Measurements from ENCODE around the gene ZMIZ1. TPM values are rescaled to one million over a fixed set of nuclear protein-coding genes. Genes with fewer than 3 reads are reported as not detected.

Gene ZMIZ1
- total RNA-seq, 1 experiment from 2014 or later, result 28.4 TPM

GRCh38 chr10:79126351-79127080 lies 57.8 kb downstream of the ZMIZ1 start:
- Histone ChIP-seq H2AFZ (ENCODE audit: low read depth, low read length, poor library complexity, severe bottlenecking) (no peak overlapping the region), H3K4me2 (ENCODE audit: low read length) (peak overlapping the region; percentile 71), H4K20me1 (ENCODE audit: insufficient read depth) (no peaks in the 10 kb centered on the region), H3K4me1 (ENCODE audit: control insufficient read depth in 1 of 2, insufficient read depth in 2 of 2, low read length in 2 of 2) (peaks cover 49 to 57% of the 10 kb centered on the region in 2 experiments), H3K9me2 (ENCODE audit: insufficient read depth) (no peaks in the 10 kb centered on the region), H3K27ac (ENCODE audit: low read depth, low read length) (peak overlapping the region; percentile 76), H3K4me3 (replicated peaks in 1 of 2; ENCODE audit: low read depth in 1 of 2, low read length in 2 of 2) (peak overlapping the region in 1 of 2 experiments; percentile 40; a peak in 2 of 4 replicates), H3K9ac (ENCODE audit: low read length) (peak overlapping the region; percentile 38), H3K9me3 (ENCODE audit: control insufficient read depth in 1 of 2, insufficient read depth in 1 of 2, low read depth in 1 of 2, low read length in 2 of 2) (no peaks in the 10 kb centered on the region), H3K27me3 (ENCODE audit: insufficient read depth, low read length) (no peaks in the 10 kb centered on the region), H3K36me3 (ENCODE audit: control insufficient read depth in 1 of 2, insufficient read depth in 2 of 2, low read length in 2 of 2) (no peaks in the 10 kb centered on the region), H3K79me2 (ENCODE audit: insufficient read depth, low read length) (no peaks in the 10 kb centered on the region)
- no peak for ATAC-seq
- ChIA-PET POLR2A (no interaction called here), RAD21 (ENCODE audit: low non-redundant PET in 1 of 2, low total read pairs in 2 of 2, uncharacterized antibody in 2 of 2, unreplicated experiment in 2 of 2) (interaction anchor here (0.6 to 0.7 kb wide), 4 partner anchors 59 to 221 kb away, joined by 3 to 7 read pairs (median 4); no protein-coding TSS in a partner anchor), CTCF (interaction anchor here (0.7 to 1.9 kb wide), 4 partner anchors 23 to 469 kb away, joined by 3 to 6 read pairs (median 4); no protein-coding TSS in a partner anchor)
- BruUV-seq (replicated peaks), result no TSS peak
- TF ChIP-seq EGR1 (IDR thresholded peaks at IDR 0.05; ENCODE audit: low read depth) (no peak), ATF3 (IDR thresholded peaks at IDR 0.05) (no peak), EZH2 (IDR thresholded peaks at IDR 0.05) (no peak), CBX3 (IDR thresholded peaks at IDR 0.05; ENCODE audit: low read depth) (no peak), CEBPB (IDR thresholded peaks at IDR 0.05; ENCODE audit: low read depth) (no peak), JUND (IDR thresholded peaks at IDR 0.05) (no peak), ZBTB33 (IDR thresholded peaks at IDR 0.05; ENCODE audit: extremely low read depth, insufficient replicate concordance, low read length) (no peak), CTCF (IDR thresholded peaks at IDR 0.05 in 2 of 3, conservative IDR thresholded peaks at IDR 0.05 in 1 of 3; ENCODE audit: borderline replicate concordance in 1 of 3, insufficient read depth in 1 of 3, low read depth in 2 of 3, low read length in 2 of 3) (no peak)
- intact Hi-C loops (cut with micrococcal nuclease), result no loop called here
- no peak for DNase-seq (ENCODE audit: low read depth, low spot score)
